HG02759 (cell line): ENCODE measurements around the gene CEP41.

Source experiments
- ATAC-seq: cut with Tn5 transposase; IDR thresholded peaks from one replicate; pipeline ENCODE4 v1.9.1; 2021; ENCODE audit warnings: mild to moderate bottlenecking, moderate library complexity; ENCODE audit not compliant: unreplicated experiment

The CEP41 gene

DNA sequence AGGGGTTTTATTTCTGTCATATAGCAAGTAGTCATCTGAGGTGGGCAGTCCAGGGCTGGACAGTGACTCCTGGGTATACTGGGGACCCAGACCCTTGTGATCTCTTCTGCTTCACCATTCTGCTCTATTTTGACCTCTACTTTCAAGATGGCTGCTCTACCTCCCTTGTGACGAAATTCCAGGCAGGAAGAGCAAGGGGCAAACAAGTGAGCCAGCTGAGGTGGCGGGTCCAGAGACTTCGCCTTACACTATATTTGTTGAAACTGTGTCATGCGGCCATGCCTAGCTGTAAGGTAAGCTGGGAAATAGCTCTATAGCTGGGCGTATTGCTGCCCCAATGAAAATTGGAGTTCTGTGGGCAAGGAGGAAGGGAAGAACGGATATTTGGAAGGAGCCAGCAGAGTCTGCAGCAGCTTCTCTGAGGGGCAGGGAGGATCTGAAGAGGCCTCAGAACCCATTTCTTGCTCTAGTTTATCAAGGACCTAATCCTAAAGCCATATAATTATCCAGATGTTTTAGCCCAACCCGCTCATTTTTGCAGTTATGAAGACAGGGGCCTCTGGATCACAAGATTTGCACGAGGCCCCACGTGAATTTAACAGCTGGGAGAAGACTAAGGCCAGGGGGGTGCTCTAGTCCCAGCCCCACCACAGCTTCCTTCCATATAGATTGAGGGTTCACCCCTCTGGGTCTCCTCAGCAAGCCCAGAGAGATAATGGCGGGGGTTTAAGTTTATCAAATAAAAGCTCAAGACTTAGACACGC lies 68.2 kb downstream of the CEP41 start:
- no peak for ATAC-seq

DNA sequence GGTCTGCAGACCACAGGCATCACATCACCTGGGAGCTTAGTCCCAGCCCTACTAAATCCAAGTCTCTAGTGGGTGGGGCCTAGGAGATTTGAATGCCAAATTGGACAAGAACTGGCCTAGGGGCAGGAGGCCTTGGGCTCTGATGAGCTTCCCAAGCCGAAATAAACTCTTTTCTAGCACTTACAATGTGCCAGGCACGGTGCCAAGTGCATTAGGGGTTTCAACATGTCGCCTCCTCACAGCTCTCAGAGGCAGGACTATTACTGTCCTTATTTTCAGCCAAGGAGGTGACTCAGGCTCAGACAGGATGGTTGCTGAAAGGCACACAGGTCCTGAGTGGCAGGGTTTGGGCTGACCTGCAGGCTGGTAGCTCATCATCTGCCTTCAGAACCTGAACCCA lies 69.8 kb downstream of the CEP41 start:
- no peak for ATAC-seq

DNA sequence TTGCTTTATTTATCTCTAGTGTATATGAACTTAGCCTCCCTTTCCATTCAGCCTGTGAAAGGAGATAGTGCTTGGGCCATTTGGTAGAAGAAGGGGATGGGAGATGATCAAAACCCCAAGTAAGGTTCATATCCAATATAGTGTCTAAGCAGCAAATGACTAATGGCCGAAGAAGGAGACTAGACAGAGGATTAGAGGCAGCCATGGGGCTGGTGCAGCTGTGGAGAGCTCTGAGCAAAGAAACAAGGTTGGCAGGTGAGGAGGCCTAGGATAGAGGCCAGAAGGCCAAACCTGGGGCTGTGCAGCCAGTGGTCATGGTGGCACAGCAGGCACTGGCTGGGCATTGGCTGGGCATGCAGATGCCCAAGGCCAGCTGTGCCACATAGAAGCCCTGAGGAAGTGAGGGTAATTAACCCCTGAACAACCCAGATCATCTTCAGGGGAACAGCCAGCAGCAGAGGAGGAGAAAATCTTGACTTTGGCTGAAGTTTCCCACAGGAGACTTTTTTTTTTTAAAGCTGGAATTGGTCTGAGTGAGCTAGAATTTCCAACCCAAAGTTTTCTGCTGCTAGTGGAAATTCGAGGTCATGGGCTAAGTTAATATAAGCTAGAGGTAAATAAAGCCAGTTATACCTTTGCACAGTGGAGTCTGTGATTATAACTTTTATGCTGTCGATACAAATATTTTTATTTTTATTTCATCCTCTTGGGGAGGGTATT lies 70.8 kb downstream of the CEP41 start:
- ATAC-seq = no peak

DNA sequence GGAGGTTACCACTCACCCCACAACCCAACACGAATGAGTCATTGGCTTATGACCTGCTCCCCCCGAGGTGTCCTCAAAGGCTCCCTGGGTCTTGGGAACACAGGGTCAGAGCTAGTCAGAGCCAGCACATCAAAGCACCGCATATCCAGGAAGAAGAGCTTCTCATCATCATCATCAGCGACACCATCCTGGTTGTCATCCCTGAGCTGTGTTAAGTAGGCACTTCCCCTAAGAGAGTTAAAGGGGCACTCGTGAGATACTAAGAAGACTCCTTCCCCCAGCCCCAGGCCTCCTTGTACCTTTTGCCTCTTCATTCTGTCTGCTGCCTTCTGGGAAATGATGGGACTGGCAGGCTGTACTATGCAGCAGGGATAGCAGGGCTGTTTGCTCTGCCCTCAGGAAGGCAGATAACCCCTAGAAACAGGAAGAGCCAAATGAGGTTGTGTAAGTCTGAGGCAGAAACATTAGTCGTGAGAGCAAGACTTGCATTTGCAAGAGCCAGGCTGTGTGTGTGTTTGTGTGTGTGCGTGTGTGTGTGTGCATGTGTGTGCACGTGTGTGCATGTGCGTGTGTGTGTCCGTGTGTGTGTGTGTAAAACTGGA lies 71.6 kb downstream of the CEP41 start:
- ATAC-seq = no peak

DNA sequence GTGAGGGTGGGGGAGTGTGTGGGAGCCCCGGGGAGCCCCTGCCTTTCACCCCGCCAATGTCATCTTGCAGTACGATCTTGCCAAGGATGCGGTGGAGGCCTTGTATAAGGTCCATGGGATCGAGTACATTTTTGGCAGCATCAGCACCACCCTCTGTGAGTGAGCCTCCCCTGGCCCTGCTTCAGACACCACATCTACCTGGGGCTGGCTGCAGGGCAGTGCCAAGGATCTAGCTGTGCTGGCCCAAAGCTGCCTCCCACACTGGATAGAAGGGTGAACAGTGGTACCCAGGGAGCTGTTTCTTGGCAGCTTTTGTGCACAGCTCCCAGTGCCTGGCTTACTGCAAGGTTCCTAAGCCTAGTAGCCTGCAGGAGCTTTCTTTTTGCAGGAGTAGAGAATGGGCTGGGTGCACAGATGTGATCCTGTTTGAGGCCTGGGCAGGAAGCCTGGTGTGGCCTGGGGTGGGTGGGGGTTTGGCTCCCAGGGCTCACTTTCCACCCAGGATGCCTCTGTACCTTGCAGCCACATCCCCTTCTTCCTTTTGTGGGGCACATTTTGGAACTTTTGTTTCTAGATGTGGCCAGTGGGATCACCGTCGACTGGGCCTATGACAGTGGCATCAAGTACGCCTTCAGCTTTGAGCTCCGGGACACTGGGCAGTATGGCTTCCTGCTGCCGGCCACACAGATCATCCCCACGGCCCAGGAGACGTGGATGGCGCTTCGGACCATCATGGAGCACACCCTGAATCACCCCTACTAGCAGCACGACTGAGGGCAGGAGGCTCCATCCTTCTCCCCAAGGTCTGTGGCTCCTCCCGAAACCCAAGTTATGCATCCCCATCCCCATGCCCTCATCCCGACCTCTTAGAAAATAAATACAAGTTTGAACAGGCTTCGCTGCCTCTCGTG lies 72.7 kb downstream of the CEP41 start:
- no peak for ATAC-seq

DNA sequence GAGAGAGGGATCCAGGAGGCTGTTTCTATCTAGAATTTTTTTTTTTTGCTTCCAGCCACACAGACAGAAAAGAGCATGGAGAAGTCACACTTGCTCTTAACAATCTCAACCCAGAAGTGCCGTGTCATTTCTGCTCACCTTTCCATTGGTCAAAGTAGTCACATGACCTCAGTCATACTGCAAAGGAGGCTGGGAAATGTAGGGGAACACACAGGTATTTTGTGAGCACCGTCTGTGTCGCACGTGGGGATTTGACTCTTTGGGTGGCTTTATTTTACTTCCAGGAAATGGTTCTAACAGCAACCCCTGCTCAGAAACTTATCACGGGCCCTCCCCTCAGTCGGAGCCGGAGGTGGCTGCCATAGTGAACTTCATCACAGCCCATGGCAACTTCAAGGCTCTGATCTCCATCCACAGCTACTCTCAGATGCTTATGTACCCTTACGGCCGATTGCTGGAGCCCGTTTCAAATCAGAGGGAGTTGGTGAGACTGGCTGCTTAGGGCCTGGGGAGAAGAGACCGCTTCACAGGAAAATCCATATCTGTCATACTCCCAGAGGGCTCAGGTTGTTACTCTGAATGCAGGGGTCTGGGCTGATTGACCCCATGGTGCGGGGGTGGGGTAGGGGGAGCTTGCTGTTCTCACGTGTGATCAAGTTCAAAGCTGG lies 73.6 kb downstream of the CEP41 start:
- no peak for ATAC-seq

DNA sequence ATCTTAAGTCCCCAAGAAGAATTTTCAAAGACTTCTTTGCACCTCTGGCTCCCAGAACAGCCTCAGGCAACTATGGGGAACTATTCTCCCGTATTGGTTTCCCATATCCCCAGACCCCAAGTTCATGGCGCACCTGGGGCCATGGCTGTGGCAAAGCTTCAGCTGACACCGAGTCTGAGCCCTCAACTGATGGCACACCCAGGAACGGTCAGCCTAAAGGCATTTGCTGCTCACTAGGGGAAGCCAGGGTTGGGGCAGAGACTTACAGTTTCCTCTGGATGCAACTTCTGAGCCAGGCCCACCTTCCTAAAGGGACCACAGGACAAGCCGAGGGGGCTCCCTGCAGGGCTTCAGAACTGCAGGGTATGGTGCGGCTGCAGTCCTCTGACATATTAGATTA lies 74.3 kb downstream of the CEP41 start:
- no peak for ATAC-seq

DNA sequence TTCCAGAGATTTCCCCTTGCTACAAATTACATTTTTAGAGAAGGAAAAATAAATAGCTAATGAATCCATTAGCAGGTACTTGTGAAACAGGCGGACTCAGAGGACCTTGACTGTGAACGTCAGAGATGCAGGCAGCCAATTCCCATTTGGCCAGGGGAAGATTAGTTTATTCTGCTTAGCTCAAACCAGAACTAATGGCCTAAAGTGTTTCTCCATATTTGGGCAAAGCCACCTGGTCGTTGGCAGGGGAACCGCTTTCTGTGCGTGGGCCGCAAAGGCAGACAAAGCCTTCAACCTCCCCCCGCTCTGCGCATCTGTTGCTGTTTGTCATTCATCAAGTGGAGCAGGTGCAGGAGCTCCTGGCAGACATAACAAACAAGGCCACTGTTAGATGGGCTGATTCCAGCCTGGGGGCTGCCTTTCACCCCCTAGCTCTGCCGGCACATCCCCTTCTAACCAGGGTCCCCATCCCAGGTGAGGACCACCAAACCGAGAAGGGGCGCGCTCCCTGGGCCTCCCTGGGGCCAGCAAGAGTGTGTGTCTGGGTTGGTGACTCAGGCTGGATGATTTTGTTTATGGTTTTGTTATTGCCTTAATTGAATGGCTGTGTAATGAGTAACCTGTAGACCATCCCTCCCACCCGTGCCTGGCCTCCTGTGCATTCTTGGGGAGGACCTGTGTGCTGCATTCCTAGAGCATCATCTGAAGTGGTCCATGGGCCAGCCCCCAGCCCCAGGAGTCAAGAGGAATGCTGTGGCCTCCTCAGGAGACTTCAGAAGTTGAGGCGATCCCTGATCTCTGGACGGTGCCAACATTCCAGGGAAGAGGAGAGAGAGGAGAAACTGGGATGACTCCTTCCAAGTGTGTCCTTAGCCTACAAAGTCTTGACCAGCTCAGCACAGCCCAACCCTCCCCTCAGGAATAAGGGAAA lies 75.0 kb downstream of the CEP41 start:
- ATAC-seq = no peak

DNA sequence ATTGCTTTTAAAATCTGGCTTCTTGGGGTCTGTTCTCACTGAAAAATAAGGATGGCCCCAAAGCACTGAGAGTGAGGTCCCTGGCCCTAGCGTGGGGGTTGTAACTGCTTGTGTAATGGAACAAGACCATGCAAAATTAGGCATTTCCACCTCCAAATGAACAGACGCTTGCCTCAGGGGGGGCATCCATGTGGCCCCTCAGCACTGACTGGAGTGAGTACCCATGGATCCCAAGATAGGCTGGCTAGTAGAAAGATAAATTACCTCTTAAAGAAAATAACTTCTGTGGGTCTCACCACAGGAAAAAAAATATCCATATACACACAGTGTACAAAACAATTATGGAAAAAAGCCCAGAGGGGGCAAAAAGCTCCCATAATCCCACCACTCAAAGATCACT lies 75.7 kb downstream of the CEP41 start:
- no peak for ATAC-seq

DNA sequence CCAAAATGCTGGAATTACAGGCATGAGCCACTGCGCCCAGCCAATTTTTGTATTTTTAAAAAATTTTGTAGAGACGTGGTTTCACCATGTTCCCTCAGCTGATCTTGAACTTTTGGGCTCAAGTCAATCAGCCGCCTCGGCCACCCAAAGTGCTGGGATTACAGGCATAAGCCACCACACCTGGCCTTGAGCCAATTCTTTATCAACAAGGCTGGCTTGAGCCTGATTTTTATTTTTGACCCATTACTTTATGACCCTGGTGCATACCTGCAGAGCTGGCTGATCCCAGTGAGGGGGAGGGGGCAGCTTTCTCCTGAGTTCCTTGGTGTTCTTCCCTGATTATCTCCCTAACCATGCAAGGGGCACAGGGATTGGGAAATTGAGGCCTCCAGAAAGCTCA lies 76.4 kb downstream of the CEP41 start:
- ATAC-seq = no peak

DNA sequence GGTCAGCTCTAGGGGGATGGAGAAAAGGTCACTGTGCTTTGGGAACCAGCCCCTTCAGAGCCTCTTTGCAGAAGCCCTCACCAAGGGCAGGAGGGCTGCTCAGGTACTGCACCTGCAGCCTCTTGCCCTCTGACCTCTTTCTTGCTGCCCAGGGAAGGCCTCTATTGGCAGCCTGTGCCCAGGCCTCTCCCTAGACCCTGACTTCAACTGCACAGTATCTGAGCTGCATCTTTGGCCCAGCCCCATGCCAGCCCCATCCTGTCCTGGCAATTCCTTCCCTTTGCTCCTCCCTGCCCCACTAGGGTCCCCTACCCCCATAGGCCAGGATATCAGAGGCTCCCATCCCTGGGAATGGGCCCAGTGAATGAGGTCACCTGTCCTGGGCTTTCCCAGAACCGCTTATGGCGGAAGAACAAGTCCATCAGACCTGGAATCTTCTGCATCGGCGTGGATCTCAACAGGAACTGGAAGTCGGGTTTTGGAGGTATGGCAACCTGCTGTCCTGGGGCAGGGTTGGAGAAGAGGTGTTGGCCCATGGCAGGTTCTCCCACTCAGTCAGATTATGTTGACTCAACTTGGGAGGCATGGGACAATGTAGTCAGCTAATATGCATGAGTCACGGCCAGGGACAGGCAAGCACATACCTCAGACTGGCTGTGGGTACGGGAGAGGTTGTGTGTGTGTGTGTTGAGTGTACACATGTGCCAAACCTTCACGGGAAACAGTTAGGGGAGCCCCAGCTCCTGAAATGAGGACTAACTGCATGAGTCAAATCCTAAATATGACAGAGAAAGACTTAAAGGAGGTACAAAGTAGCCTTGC lies 77.6 kb downstream of the CEP41 start:
- no peak for ATAC-seq

DNA sequence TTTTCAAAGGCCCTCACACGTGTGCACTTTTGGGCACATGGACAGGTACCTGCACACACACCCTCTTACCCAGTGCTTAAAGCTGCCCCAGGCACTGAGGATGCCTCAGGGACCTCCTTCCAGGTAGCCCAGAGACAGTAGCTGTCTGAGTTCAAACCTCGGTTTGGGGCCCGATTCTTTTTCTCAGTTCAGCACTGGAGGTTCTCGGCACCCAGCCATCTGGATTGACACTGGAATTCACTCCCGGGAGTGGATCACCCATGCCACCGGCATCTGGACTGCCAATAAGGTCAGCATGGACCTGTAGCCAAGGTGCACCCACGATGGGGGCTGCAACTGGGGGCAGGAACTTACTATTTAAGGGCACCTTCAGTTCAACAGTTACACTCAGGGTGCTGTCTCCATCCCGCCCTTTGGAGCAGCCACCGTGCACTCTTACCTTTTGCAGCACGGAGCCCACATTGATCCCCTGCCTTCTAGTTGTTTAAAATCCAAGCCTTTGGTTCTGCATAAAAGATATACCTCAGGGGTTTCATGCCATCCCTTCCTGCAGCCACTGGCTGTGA lies 78.5 kb downstream of the CEP41 start:
- ATAC-seq = no peak

DNA sequence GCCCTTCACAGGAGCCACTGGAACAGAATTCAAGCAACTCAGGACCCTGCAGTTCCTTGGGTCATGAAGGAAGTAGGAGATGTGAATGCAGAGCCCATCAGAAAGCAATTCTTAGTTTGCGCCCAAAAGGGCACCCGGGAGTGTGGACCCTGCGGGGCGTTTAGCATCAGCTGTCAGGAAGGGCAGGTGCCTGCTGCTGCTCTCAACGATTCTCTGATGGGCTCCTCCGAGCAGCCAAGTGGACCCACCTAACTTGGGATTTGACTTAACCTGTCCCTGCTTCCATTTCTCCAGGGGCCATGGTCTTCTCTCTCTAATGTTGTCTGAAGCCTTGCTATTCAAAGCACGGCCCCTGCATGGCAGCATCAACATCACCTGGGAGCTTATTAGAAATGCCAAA lies 79.1 kb downstream of the CEP41 start:
- no peak for ATAC-seq

DNA sequence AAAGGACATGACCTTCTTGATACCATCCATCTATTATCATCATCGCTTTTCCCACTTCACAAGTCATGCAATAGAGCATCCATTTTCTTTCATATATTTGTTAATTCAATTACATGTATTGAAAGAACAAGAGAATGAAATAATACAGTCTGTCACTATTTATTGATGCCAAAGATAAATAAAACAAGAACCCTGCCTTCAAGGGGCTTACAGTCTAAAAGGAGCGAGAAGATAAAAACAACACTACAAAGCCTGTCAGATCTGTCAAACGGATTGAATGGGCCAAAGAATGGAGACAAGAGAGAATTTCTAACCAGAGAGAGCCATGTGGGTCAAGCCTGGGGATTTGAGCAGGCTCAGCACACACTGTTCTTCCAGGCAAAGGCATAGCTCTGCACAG lies 80.3 kb downstream of the CEP41 start:
- no peak for ATAC-seq

DNA sequence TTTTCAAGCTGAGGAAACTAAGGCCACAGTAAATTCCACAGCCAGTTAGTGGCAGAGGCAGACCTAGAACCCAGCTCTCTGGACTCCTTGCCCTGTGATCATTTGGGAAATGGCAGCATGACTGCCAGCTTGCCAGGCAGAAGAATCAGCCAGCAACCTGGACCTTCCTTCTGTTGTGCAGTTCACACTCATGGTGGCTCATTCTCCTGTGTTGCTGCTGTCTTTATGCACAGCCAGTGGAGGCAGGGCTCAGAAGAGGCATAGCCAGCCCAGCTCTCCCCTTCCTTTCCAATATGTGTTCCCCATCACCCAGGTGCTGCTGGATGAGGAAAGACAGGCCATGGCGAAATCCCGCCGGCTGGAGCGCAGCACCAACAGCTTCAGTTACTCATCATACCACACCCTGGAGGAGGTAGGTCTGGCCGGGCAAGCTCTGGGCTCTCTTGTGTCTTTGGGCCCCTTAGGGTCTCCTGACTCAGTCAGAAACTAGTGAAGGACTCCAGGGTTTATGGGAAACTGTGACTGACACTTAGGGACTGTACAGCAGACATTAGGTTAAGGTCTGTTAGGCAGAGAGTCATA lies 81.4 kb downstream of the CEP41 start:
- ATAC-seq = no peak

DNA sequence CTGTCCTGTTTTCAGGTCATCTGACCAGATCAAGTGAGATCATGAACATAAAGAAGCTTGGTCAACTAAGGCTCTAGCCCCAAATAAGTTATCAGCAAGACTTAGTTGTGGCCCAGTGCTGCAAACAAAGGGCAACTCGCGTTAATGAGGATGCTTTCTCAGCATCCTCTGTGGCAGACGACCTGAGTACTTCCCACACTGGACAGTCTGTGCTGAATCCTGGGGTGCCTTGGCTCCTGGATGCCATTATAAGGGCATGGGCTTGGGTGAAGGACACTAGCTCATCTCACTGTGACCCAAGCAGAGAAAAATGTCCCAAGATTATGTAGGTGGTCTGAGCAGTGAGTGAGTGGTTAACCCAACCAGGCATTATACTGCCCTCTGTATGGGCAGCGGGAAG lies 82.3 kb downstream of the CEP41 start:
- ATAC-seq = no peak

DNA sequence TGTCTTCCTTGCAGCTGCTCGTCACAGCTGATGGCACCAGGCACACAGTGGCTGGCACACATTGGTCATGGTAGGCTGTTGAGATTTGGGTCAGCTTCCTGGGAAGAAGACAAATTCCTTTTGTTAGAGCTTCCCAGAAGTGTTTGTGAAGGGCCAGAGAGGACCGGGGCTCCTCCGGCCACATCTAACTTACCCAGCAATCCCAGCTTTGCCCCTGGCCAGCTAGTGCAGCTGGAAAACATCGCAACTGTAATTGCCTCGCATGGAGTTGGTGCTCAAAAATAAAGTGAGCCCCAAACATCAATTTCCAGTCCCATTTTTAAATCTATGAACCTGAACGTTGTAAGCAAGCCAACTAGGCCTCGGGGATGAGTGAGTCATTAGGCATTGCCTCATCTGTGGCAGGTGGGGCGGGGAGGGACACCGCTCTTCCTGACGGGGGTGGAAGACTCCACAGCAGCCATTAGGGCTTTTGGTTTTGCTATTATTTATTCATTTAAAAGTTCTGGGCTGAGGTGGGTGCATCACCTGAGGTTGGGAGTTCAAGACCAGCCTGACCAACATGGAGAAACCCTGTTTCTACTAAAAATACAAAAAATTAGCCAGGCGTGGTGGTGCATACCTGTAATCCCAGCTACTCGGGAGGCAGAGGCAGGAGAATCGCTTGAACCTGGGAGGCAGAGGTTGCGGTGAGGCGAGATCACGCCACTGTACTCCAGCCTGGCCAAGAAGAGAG lies 83.8 kb downstream of the CEP41 start:
- ATAC-seq = no peak
